ENCODE data around the gene KAZN. TPM values are rescaled to one million over a fixed set of nuclear protein-coding genes. Genes with fewer than 3 reads are reported as not detected.

KAZN gene
- total and polyA plus RNA-seq, 12 donors: 1.1 to 6.5 (median 1.9) TPM

DNA sequence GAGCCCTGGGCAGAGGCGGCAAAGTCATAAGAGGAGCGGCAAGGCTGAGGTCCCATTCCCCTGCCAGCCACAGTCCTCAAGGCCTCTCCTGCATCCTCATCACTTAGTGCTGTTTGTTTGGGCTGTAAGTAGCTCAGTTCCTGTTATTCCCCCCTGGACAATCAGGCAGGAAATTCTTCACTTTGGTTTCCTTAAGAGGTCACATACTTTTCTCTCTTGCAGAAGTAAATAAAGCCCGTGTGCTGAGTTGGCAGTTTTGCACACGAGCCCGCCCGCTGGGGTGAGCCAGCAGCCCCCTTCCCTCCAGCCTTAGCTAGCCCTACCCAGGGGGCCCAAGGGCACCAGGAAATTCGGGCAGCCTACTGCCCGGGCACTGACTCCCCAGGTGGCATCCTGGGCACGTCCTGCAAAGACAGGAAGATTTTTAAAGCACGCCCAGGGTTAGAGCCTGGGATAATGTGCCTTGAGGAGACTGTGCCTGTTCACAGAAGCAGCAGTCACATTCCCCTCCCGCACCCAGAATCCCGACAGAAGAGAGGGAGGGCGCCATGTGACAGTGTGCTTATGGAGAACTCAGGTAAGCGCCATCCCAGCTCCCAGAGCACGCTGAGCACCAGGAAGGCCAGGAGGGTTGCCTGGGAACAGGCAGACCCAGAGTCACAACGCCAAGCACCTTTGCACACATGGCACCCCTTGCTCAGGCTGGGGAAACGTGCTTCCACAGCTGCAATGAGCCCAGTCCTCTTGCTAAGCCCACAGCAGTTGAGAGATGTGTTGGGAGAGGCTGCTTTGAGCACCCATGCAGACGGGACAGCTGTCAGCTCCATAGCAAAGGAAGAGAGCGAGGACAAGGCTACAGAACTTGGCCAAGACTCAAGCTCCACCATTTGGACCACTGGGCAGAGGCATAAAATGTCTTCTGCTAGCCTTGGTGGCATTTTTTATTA is 410.6 kb downstream of the KAZN start:
- Histone ChIP-seq H3K27ac (peak overlapping the region in 8 of 10 donors; percentile 1 to 71 (median 45)), H3K4me1 (peaks cover 0 to 30% (median 21%) of the 10 kb centered on the region in 9 donors), H3K27me3 (no peaks in the 10 kb centered on the region), H3K36me3 (no peaks in the 10 kb centered on the region), H3K9me3 (peaks cover 0 to 13% (median 0%) of the 10 kb centered on the region in 11 donors), H3K4me3 (no peak overlapping the region)
- ATAC-seq (peak in 5 of 8 donors; percentile 32 to 74 (median 57)), DNase-seq (no peak)
- intact Hi-C loops (cut with DNase I): no loop called here
- WGBS, 2 donors: 63 to 65% methylated on average over 19 of the region's 19 CpGs
- TF ChIP-seq, protein P1, sequence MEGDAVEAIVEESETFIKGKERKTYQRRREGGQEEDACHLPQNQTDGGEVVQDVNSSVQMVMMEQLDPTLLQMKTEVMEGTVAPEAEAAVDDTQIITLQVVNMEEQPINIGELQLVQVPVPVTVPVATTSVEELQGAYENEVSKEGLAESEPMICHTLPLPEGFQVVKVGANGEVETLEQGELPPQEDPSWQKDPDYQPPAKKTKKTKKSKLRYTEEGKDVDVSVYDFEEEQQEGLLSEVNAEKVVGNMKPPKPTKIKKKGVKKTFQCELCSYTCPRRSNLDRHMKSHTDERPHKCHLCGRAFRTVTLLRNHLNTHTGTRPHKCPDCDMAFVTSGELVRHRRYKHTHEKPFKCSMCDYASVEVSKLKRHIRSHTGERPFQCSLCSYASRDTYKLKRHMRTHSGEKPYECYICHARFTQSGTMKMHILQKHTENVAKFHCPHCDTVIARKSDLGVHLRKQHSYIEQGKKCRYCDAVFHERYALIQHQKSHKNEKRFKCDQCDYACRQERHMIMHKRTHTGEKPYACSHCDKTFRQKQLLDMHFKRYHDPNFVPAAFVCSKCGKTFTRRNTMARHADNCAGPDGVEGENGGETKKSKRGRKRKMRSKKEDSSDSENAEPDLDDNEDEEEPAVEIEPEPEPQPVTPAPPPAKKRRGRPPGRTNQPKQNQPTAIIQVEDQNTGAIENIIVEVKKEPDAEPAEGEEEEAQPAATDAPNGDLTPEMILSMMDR (IDR thresholded peaks at IDR 0.05): no peak

DNA sequence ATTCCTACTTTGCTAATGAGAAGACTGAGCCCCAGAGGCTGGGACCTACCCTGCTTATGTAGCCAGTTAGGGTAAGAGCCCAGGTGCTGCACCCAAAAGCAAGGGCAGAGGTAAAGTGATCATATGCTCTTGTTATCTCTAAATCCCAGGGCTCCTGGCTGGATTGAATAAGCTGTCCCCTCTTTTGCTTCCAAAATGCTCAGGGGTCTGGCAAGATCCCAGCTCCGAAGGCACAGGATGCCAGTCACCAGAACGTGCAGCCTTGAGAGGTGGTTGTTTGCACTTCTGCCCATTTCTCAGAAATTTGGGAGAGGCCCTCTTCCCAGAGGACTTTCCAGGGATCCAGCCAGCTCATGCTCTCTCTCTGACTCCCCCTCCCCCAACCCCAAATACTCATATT is 412.7 kb downstream of the KAZN start:
- intact Hi-C loops (cut with DNase I): no loop called here
- TF ChIP-seq, protein P1 (IDR thresholded peaks at IDR 0.05): no peak
- no peak overlapping the region for H3K4me3 ChIP-seq
- peaks cover 4 to 29% (median 21%) of the 10 kb centered on the region in 9 donors for H3K4me1 ChIP-seq
- H3K27me3 ChIP-seq: no peaks in the 10 kb centered on the region
- ATAC-seq: no peak
- no peaks in the 10 kb centered on the region for H3K36me3 ChIP-seq
- 72 to 74% methylated on average over 2 of the region's 2 CpGs for WGBS, 2 donors
- DNase-seq: no peak
- peaks cover 0 to 13% (median 0%) of the 10 kb centered on the region in 11 donors for H3K9me3 ChIP-seq
- no peak overlapping the region for H3K27ac ChIP-seq

DNA sequence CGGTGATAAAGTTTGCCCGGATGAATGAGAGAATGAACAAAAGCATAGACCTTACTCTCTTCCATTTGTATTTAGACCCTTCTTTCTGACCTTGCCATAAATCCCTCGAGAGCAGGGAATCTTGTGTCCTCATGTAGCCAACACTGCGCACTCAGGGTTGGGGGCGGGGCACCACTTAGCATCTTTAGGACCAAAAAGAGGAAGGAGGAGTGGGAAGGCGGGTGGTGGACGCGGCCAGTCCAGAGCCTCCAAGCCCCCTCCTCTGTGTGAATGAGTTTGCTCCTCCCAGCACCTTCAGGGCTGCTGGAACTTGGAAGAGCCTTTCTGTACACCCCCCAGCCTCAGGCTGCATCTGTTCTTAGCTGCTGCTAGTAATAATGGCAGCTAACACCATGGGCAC is 413.2 kb downstream of the KAZN start:
- H3K4me1 ChIP-seq: peaks cover 4 to 29% (median 21%) of the 10 kb centered on the region in 9 donors
- no peak for DNase-seq
- WGBS, 2 donors: 87% methylated on average over 8 of the region's 8 CpGs

DNA sequence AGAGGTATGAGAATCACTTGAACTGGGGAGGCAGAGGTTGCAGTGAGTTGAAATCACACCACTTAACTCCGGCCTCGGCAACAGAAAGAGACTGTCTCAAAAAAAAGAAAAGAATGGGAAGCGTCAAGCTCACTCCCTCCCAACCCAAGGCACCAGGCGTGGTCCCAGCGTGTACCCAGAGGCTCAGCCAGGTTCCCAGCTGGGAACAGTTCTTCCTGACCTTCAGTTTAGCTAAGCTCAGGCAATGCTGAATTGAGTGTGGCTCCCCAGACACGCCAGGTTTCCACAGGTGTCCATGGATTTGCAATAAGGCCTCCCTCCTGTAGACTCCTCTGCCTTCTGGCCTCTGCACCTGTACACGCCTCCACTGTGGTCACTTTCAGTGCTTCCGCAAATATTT is 414.3 kb downstream of the KAZN start:
- TF ChIP-seq, protein P1 (IDR thresholded peaks at IDR 0.05): no peak
- H3K4me3 ChIP-seq: no peak overlapping the region
- 80% methylated on average over 8 of the region's 8 CpGs for WGBS, 2 donors
- intact Hi-C loops (cut with DNase I): no loop called here
- ATAC-seq (no peak), DNase-seq (no peak)
- peaks cover 4 to 21% (median 15%) of the 10 kb centered on the region in 9 donors for H3K4me1 ChIP-seq
- H3K9me3 ChIP-seq: peaks cover 0 to 13% (median 0%) of the 10 kb centered on the region in 11 donors
- no peaks in the 10 kb centered on the region for H3K36me3 ChIP-seq
- H3K27me3 ChIP-seq: no peaks in the 10 kb centered on the region
- H3K27ac ChIP-seq: no peak overlapping the region

More for the DNA sequence above, 413.2 kb downstream of the KAZN start:
- intact Hi-C loops (cut with DNase I): no loop called here
- H3K4me3 ChIP-seq: no peak overlapping the region
- TF ChIP-seq, protein P1 (IDR thresholded peaks at IDR 0.05): no peak
- H3K36me3 ChIP-seq: no peaks in the 10 kb centered on the region
- no peak overlapping the region for H3K27ac ChIP-seq
- peaks cover 0 to 13% (median 0%) of the 10 kb centered on the region in 11 donors for H3K9me3 ChIP-seq
- ATAC-seq: no peak
- no peaks in the 10 kb centered on the region for H3K27me3 ChIP-seq
